HG03460 (cell line): ENCODE data around the gene GPSM1.

Experiments
- ATAC-seq: cut with Tn5 transposase; IDR thresholded peaks from one replicate; pipeline ENCODE4 v1.9.1; 2021; ENCODE audit not compliant: unreplicated experiment

The GPSM1 gene

GRCh38 chr9:136331030-136331429, 3.7 kb downstream of the GPSM1 start:
- no peak for ATAC-seq

- ATAC-seq = no peak
These were observed 4.5 kb downstream of the GPSM1 start for GRCh38 chr9:136331556-136332481.

- ATAC-seq = no peak
These were observed 5.2 kb downstream of the GPSM1 start for GRCh38 chr9:136332482-136332983.

GRCh38 chr9:136333045-136333444, 5.7 kb downstream of the GPSM1 start:
- no peak for ATAC-seq

- ATAC-seq = no peak
These were observed 6.1 kb downstream of the GPSM1 start for GRCh38 chr9:136333486-136333885.

GRCh38 chr9:136334541-136334940, 7.2 kb downstream of the GPSM1 start:
- ATAC-seq = no peak

GRCh38 chr9:136335296-136336155, 8.2 kb downstream of the GPSM1 start:
- no peak for ATAC-seq

- no peak for ATAC-seq
These were observed 9.0 kb downstream of the GPSM1 start for GRCh38 chr9:136336156-136336870.

GRCh38 chr9:136336881-136337280, 9.5 kb downstream of the GPSM1 start:
- no peak for ATAC-seq

- ATAC-seq = no peak
These were observed 10.4 kb downstream of the GPSM1 start for GRCh38 chr9:136337416-136338395.

GRCh38 chr9:136338511-136338910, 11.2 kb downstream of the GPSM1 start:
- no peak for ATAC-seq

- no peak for ATAC-seq
These were observed 12.0 kb downstream of the GPSM1 start for GRCh38 chr9:136339173-136339957.

GRCh38 chr9:136339958-136340310, 12.6 kb downstream of the GPSM1 start:
- no peak for ATAC-seq

- ATAC-seq = no peak
These were observed 13.2 kb downstream of the GPSM1 start for GRCh38 chr9:136340356-136341041.

GRCh38 chr9:136341042-136341655, 13.8 kb downstream of the GPSM1 start:
- no peak for ATAC-seq

GRCh38 chr9:136341769-136342168, 14.4 kb downstream of the GPSM1 start:
- no peak for ATAC-seq

GRCh38 chr9:136342181-136343120, 15.1 kb downstream of the GPSM1 start:
- ATAC-seq = no peak
